ENCODE results near the gene CEP112. TPM values are rescaled to one million over a fixed set of nuclear protein-coding genes. Genes with fewer than 3 reads are reported as not detected.

Gene CEP112
- total RNA-seq, 4 donors from 2014 or later = 14.6 to 21.2 (median 20.2) TPM

DNA sequence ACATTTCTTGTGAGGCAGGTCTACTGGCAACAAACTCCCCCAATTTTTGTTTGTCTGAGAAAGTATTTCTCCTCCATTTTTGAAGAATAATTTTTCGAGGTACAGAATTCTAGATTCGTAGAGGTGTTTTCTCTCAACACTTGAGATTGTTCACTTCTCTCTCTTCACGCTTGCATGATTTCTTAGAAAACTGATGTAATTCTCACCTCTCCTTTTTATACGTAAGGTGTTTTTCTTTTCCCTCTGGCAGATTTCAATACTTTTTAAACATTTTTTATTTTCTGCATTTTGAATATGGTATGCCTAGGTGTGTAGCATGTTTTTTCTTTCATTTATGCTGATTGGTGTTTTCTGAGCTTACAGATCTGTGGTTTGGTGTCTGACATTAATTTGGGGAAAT lies 429.0 kb downstream of the CEP112 start:
- H3K36me3 ChIP-seq = no peaks in the 10 kb centered on the region
- no peaks in the 10 kb centered on the region for H3K4me1 ChIP-seq
- no peak overlapping the region for H3K4me3 ChIP-seq (replicated peaks in 1 of 3)
- intact Hi-C loops (cut with DNase I) = no loop called here
- H3K9me3 ChIP-seq = no peaks in the 10 kb centered on the region
- no peak for TF ChIP-seq POLR2A (IDR thresholded peaks at IDR 0.05)
- TF ChIP-seq, protein P1, sequence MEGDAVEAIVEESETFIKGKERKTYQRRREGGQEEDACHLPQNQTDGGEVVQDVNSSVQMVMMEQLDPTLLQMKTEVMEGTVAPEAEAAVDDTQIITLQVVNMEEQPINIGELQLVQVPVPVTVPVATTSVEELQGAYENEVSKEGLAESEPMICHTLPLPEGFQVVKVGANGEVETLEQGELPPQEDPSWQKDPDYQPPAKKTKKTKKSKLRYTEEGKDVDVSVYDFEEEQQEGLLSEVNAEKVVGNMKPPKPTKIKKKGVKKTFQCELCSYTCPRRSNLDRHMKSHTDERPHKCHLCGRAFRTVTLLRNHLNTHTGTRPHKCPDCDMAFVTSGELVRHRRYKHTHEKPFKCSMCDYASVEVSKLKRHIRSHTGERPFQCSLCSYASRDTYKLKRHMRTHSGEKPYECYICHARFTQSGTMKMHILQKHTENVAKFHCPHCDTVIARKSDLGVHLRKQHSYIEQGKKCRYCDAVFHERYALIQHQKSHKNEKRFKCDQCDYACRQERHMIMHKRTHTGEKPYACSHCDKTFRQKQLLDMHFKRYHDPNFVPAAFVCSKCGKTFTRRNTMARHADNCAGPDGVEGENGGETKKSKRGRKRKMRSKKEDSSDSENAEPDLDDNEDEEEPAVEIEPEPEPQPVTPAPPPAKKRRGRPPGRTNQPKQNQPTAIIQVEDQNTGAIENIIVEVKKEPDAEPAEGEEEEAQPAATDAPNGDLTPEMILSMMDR (IDR thresholded peaks at IDR 0.05) = no peak
- WGBS, 2 donors = 53 to 60% methylated on average over 4 of the region's 4 CpGs
- no peak overlapping the region for H3K27ac ChIP-seq
- no peak for DNase-seq
- H3K27me3 ChIP-seq = no peaks in the 10 kb centered on the region

DNA sequence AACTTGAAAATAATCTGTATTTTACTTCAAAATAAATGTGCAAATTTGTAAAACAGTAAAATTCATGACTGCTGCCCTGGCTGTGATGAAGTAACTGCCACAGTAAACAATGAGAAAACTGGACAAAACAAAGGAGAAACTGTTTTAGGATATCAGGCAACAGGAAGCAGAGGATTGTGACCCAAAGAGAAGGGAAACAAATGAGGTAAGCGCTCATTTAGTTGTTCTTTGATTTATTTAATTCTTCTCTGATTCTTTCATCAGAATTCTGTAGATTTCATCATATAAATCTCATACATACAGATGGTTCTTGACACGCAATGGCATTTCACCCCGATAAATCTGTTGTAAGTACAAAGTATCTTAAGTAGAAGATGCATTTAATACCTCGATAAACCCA lies 432.4 kb downstream of the CEP112 start:
- H3K27ac ChIP-seq = no peak overlapping the region
- H3K4me1 ChIP-seq = peaks cover 8 to 10% of the 10 kb centered on the region in 2 donors
- WGBS, 2 donors = 95 to 96% methylated on average over 4 of the region's 4 CpGs
- H3K36me3 ChIP-seq = no peaks in the 10 kb centered on the region
- H3K27me3 ChIP-seq = no peaks in the 10 kb centered on the region
- H3K9me3 ChIP-seq = no peaks in the 10 kb centered on the region
- intact Hi-C loops (cut with DNase I) = no loop called here
- DNase-seq = no peak
- H3K4me3 ChIP-seq (replicated peaks in 1 of 3) = no peak overlapping the region
- TF ChIP-seq, protein P1 (IDR thresholded peaks at IDR 0.05) = no peak
- no peak for TF ChIP-seq POLR2A (IDR thresholded peaks at IDR 0.05)

- no peak for DNase-seq
- H3K4me3 ChIP-seq (replicated peaks in 1 of 3) = no peak overlapping the region
- no peaks in the 10 kb centered on the region for H3K36me3 ChIP-seq
- TF ChIP-seq, protein P1 (IDR thresholded peaks at IDR 0.05) = no peak
- no peak for TF ChIP-seq POLR2A (IDR thresholded peaks at IDR 0.05)
- H3K27ac ChIP-seq = no peak overlapping the region
- no peaks in the 10 kb centered on the region for H3K27me3 ChIP-seq
- no peaks in the 10 kb centered on the region for H3K9me3 ChIP-seq
- intact Hi-C loops (cut with DNase I) = no loop called here
- H3K4me1 ChIP-seq = peaks cover 30 to 33% of the 10 kb centered on the region in 2 donors
Observed at GRCh38 chr17:65756760-65757159, 435.2 kb downstream of the CEP112 start.

DNA sequence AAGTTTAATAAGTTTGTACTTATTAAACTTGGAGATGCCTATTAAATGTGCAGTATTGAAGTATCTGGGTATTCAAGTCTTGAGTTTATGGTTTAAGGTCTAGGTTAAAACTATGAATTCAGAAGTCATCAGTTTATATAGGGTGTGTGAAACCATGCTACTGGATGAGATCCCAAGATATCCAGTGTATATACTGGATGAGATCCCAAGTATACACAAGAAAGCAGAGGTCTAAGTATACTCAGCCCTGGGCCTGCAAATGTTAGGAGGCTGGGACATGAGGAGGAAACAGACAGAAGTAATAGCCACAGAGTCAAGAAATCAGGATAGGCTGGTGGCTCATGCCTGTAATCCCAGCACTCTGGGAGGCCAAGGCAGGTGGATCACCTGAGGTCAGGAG lies 436.1 kb downstream of the CEP112 start:
- H3K4me3 ChIP-seq (replicated peaks in 1 of 3) = no peak overlapping the region
- H3K9me3 ChIP-seq = no peaks in the 10 kb centered on the region
- peaks cover 36 to 42% of the 10 kb centered on the region in 2 donors for H3K4me1 ChIP-seq
- TF ChIP-seq, protein P1 (IDR thresholded peaks at IDR 0.05) = no peak
- no peak for TF ChIP-seq POLR2A (IDR thresholded peaks at IDR 0.05)
- no peaks in the 10 kb centered on the region for H3K36me3 ChIP-seq
- no peaks in the 10 kb centered on the region for H3K27me3 ChIP-seq
- DNase-seq = no peak
- H3K27ac ChIP-seq = no peak overlapping the region
- intact Hi-C loops (cut with DNase I) = no loop called here

DNA sequence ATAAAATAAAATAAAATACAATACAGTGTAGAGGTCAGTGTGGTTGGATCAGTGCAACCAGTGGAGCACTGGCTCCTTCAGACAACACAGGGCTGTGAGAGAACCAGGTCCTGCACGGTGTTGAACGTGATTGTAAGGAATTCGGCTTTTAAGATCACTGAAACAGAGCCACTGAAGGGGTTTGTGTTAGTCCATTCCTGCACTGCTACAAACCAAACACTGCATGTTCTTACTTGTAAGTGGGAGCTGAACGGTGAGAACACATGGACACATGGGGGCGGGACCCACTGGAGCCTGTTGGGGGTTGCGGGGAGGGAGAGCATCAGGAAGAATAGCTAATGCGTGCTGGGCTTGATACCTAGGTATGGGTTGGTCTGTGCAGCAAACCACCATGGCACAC lies 437.3 kb downstream of the CEP112 start:
- peak; percentile 91 to 92 for DNase-seq
- Histone ChIP-seq H3K27ac (peak overlapping the region; percentile 77 to 96 (median 91)), H3K4me1 (peaks cover 48 to 54% of the 10 kb centered on the region in 2 donors), H3K27me3 (no peaks in the 10 kb centered on the region), H3K9me3 (no peaks in the 10 kb centered on the region), H3K4me3 (replicated peaks in 1 of 3) (no peak overlapping the region), H3K36me3 (no peaks in the 10 kb centered on the region)
- WGBS, 2 donors = 55 to 58% methylated on average over 7 of the region's 7 CpGs
- intact Hi-C loops (cut with DNase I) = no loop called here
- TF ChIP-seq, protein P1 (IDR thresholded peaks at IDR 0.05) = no peak
- TF ChIP-seq POLR2A (IDR thresholded peaks at IDR 0.05) = no peak
